Endothelial cell of umbilical vein (primary cell): ENCODE results near the gene KLF2.

ENCODE experiments used
- EZH2 ChIP-seq: IDR thresholded peaks from 2 replicates; pipeline ENCODE4 v1.6.1; 2012; ENCODE audit warnings: borderline replicate concordance, low read depth, mild to moderate bottlenecking, moderate library complexity, low read length, inconsistent platforms; ENCODE audit not compliant: severe bottlenecking
- FOS ChIP-seq: IDR thresholded peaks from 2 replicates; pipeline ENCODE4 v1.6.1; 2011; ENCODE audit warnings: mild to moderate bottlenecking, low read length, moderate library complexity, borderline replicate concordance; ENCODE audit not compliant: insufficient read depth
- GATA2 ChIP-seq: IDR thresholded peaks from 2 replicates; pipeline ENCODE4 v1.7.0; 2011; ENCODE audit warnings: low read depth, mild to moderate bottlenecking, moderate library complexity, mixed read lengths, low read length; ENCODE audit not compliant: insufficient read length, insufficient read depth
- JUN ChIP-seq: IDR thresholded peaks from 2 replicates; pipeline ENCODE4 v1.6.1; 2011; ENCODE audit warnings: borderline replicate concordance, low read depth; ENCODE audit not compliant: insufficient read length, insufficient read depth
- MYC ChIP-seq: IDR thresholded peaks from one replicate; pipeline ENCODE4 v1.6.1; 2011; ENCODE audit warnings: mild to moderate bottlenecking, low read depth, low read length
- POLR2A ChIP-seq: IDR thresholded peaks from 2 replicates; pipeline ENCODE4 v1.6.1; 2012; ENCODE audit warnings: low read depth, mild to moderate bottlenecking, control low read depth, low read length
- POLR2AphosphoS5 ChIP-seq: IDR thresholded peaks from 2 replicates; pipeline ENCODE4 v1.6.1; 2012; ENCODE audit warnings: low read depth, mild to moderate bottlenecking, control low read depth, low read length, moderate library complexity; ENCODE audit not compliant: insufficient read depth
- TF ChIP-seq, protein P1 (sequence below), 2 donors: IDR thresholded peaks; 1 replicate in 1 of 2; 2 replicates in 1 of 2; pipeline ENCODE4 v1.5.1; 2011; ENCODE audit warnings: low read length in 2 of 2, mild to moderate bottlenecking in 2 of 2, moderate library complexity in 2 of 2, control low read depth in 1 of 2, inconsistent platforms in 1 of 2, low read depth in 1 of 2; ENCODE audit not compliant: insufficient read depth in 1 of 2; ENCODE audit errors: extremely low read depth in 1 of 2
- TF ChIP-seq, protein P2 (sequence below): IDR thresholded peaks from 2 replicates; pipeline ENCODE4 v1.6.1; 2011; ENCODE audit not compliant: insufficient read depth, insufficient read length

DNA sequence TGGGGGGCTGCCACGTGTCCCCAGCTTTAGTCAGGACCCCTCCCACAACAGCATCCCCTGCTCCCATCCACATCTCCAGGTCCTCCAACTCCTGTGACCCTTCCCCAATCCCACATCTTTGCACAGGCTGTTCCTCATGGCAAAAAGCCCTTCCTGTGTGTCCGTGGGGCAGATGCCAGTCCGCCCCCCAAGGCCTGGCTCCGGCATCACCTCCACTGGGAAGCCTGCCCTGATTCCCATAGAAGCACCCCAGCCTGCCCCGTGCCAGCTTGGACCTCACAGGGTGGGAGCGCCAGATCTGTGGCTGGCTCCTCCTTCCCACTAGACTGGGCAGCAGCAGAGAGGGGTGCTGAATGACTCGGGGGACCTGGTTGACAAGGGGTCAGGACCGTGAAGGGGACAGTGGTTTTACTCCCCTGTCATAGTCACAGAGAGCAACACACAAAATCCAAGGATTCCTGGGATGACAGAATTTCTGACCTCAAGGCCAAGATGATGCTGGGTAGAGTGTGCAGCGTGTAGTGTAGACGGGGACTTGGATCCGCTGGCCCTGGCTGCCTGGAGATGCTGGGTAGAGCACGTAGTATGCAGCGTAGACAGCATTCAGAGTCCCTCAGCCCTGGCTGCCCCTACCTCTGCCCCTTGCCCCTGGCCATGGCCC lies 13.3 kb downstream of the KLF2 start:
- TF ChIP-seq, protein P1, sequence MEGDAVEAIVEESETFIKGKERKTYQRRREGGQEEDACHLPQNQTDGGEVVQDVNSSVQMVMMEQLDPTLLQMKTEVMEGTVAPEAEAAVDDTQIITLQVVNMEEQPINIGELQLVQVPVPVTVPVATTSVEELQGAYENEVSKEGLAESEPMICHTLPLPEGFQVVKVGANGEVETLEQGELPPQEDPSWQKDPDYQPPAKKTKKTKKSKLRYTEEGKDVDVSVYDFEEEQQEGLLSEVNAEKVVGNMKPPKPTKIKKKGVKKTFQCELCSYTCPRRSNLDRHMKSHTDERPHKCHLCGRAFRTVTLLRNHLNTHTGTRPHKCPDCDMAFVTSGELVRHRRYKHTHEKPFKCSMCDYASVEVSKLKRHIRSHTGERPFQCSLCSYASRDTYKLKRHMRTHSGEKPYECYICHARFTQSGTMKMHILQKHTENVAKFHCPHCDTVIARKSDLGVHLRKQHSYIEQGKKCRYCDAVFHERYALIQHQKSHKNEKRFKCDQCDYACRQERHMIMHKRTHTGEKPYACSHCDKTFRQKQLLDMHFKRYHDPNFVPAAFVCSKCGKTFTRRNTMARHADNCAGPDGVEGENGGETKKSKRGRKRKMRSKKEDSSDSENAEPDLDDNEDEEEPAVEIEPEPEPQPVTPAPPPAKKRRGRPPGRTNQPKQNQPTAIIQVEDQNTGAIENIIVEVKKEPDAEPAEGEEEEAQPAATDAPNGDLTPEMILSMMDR (IDR thresholded peaks at IDR 0.05; ENCODE audit: extremely low read depth in 1 of 2, insufficient read depth in 1 of 2, low read depth in 1 of 2, low read length in 2 of 2) = no peak
- TF ChIP-seq FOS (no peak), POLR2A (peak; percentile 24), POLR2AphosphoS5 (no peak), EZH2 (no peak), MYC (no peak), JUN (no peak), GATA2 (no peak)
- TF ChIP-seq, protein P2, sequence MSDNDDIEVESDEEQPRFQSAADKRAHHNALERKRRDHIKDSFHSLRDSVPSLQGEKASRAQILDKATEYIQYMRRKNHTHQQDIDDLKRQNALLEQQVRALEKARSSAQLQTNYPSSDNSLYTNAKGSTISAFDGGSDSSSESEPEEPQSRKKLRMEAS = no peak
